ENCODE measurements around the gene PTPRK.

Gene PTPRK

DNA sequence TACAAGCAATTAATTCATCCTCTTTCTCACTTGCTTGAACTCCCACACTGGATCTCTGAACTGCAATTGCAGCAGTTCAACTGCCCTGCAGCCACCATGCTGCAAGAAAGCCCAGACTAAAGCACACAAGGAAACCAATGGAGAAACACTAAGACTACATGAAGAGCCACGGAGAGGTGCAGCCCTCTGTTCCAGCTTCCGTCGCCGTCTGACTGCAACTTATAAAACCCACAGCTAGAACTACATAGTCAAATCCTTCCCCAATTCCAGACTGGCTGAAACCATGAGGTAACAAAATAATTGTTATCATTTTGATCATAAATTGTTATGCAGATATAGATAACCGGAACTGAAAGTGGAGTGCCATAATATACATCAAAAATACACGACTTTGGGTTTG is 598.4 kb downstream of the PTPRK start:
- H3K27ac ChIP-seq: no peak overlapping the region
- no peak for TF ChIP-seq ZFX (IDR thresholded peaks at IDR 0.05)
- TF ChIP-seq, protein P1, sequence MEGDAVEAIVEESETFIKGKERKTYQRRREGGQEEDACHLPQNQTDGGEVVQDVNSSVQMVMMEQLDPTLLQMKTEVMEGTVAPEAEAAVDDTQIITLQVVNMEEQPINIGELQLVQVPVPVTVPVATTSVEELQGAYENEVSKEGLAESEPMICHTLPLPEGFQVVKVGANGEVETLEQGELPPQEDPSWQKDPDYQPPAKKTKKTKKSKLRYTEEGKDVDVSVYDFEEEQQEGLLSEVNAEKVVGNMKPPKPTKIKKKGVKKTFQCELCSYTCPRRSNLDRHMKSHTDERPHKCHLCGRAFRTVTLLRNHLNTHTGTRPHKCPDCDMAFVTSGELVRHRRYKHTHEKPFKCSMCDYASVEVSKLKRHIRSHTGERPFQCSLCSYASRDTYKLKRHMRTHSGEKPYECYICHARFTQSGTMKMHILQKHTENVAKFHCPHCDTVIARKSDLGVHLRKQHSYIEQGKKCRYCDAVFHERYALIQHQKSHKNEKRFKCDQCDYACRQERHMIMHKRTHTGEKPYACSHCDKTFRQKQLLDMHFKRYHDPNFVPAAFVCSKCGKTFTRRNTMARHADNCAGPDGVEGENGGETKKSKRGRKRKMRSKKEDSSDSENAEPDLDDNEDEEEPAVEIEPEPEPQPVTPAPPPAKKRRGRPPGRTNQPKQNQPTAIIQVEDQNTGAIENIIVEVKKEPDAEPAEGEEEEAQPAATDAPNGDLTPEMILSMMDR (conservative IDR thresholded peaks at IDR 0.05): no peak

DNA sequence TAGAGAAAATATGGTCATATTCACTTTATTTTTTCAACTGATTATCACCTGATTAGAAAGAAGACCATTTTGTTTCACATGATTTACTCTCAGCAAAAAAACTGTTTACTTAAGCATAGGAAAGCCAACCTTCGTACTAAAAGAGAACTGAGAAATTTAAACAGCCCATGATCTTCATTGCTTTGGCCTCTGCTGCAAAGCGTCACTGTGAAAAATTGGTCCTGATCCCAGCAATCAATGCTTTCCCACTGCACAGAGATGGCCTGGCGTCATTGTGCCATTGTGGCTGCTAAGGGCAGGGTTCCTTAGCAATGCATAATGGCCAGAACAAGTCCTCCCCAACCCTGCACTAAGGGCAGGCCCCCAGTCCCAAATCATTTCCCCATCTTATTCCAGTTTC is 599.6 kb downstream of the PTPRK start:
- TF ChIP-seq, protein P1 (conservative IDR thresholded peaks at IDR 0.05): no peak
- no peak for TF ChIP-seq ZFX (IDR thresholded peaks at IDR 0.05)
- H3K27ac ChIP-seq: no peak overlapping the region
